Measurements from ENCODE around the gene LARGE2. TPM values are rescaled to one million over a fixed set of nuclear protein-coding genes. Genes with fewer than 3 reads are reported as not detected.

Gene LARGE2
- total RNA-seq, 1 donor from 2014 or later = 59.7 TPM

DNA sequence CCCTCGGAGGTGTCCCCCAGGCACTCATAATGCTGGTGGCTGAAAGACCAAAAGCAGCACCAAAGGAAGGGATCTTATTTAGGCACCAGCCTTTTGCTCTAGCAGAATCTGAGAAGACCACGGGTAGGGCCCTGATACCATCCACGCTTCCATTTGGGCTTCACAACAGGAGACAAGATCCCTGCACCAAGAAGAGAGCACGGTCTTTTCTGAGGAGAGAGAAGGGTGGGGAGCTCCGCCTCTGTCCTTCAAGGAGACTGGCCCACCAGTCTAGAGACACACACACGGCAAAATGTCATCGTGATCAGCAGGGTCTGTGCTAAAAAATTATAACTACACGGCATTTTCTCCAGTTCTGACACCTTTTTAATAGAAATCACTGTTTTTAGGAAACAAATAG lies 9.8 kb downstream of the LARGE2 start:
- DNase-seq = no peak
- CTCF ChIA-PET = interaction anchor here (1.1 kb wide), 1 partner anchor 9 kb away, joined by 4 read pairs; no protein-coding TSS in a partner anchor
- intact Hi-C loops (cut with micrococcal nuclease) = loop anchor here (5.0 to 10.0 kb wide), 3 partner anchors 125 to 1365 kb away; partner anchors contain the start of genes ARHGAP1, CD82, SLC35C1 and ZNF408
- H3K27ac Mint-ChIP-seq = peak overlapping the region; percentile 97
- no peaks in the 10 kb centered on the region for H3K9me3 Mint-ChIP-seq
- H3K4me3 Mint-ChIP-seq = peak overlapping the region; percentile 94
- POLR2A ChIA-PET = interaction anchor here (0.9 to 14.9 kb wide), 3 partner anchors 9 to 85 kb away, joined by 3 to 263 read pairs (median 11); partner anchors contain the start of genes CRY2 and PEX16
- H3K4me1 Mint-ChIP-seq = peaks cover 98% of the 10 kb centered on the region
- no peak for ATAC-seq (ENCODE audit: low read depth)
- H3K36me3 Mint-ChIP-seq (ENCODE audit: low read depth) = peaks cover 51% of the 10 kb centered on the region
- TF ChIP-seq, protein P1, sequence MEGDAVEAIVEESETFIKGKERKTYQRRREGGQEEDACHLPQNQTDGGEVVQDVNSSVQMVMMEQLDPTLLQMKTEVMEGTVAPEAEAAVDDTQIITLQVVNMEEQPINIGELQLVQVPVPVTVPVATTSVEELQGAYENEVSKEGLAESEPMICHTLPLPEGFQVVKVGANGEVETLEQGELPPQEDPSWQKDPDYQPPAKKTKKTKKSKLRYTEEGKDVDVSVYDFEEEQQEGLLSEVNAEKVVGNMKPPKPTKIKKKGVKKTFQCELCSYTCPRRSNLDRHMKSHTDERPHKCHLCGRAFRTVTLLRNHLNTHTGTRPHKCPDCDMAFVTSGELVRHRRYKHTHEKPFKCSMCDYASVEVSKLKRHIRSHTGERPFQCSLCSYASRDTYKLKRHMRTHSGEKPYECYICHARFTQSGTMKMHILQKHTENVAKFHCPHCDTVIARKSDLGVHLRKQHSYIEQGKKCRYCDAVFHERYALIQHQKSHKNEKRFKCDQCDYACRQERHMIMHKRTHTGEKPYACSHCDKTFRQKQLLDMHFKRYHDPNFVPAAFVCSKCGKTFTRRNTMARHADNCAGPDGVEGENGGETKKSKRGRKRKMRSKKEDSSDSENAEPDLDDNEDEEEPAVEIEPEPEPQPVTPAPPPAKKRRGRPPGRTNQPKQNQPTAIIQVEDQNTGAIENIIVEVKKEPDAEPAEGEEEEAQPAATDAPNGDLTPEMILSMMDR (IDR thresholded peaks at IDR 0.05) = no peak
- H3K27me3 Mint-ChIP-seq = no peaks in the 10 kb centered on the region

DNA sequence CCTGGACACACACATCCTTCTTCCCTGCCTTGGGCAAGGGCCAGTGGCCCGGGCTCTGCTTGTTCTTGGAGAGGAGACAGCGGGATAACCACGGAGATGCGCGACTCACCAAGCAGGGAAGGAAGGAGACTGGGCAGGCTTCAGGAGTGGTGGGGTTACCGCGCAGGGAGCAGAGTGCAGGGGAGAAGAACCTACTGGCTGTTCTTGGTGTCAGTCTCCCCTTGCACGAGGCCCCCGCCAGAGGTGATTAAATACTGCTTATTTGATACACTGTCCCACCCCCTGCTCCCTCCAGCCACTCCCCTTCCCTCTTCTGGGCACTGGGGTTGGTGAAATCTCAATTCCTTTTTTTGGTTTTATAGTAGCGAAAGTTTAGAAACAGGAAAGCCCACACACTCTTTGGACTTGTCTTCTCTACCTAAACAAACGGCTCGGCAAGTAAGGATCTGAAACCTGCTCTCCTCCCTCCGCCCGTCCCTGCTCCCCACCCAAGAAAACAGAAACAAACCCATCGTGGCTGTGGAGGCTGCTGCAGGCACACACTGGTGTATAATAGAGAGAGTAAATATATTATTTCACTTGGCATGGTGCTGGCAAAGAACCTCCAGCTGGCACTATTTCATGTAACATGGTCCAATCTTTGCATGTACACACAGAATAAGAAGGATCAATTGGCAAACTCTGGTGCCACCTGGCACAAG lies 10.8 kb downstream of the LARGE2 start:
- H3K36me3 Mint-ChIP-seq (ENCODE audit: low read depth) = peaks cover 40% of the 10 kb centered on the region
- H3K4me3 Mint-ChIP-seq = peak overlapping the region; percentile 94
- ChIA-PET CTCF (interaction anchor here (1.4 kb wide), 1 partner anchor 32 kb away, joined by 8 read pairs; no protein-coding TSS in a partner anchor), POLR2A (interaction anchor here (0.6 to 14.9 kb wide), 4 partner anchors 10 to 183 kb away, joined by 3 to 263 read pairs (median 8); partner anchors contain the start of genes CRY2 and PEX16)
- H3K27ac Mint-ChIP-seq = peak overlapping the region; percentile 97
- TF ChIP-seq, protein P1 (IDR thresholded peaks at IDR 0.05) = no peak
- H3K27me3 Mint-ChIP-seq = no peaks in the 10 kb centered on the region
- intact Hi-C loops (cut with micrococcal nuclease) = loop anchor here (1.0 to 10.0 kb wide), 4 partner anchors 10 to 1366 kb away; partner anchors contain the start of genes ARHGAP1, CD82, SLC35C1 and ZNF408
- H3K9me3 Mint-ChIP-seq = no peaks in the 10 kb centered on the region
- DNase-seq (peak; percentile 63), ATAC-seq (ENCODE audit: low read depth) (peak; percentile 59)
- H3K4me1 Mint-ChIP-seq = peaks cover 97% of the 10 kb centered on the region

DNA sequence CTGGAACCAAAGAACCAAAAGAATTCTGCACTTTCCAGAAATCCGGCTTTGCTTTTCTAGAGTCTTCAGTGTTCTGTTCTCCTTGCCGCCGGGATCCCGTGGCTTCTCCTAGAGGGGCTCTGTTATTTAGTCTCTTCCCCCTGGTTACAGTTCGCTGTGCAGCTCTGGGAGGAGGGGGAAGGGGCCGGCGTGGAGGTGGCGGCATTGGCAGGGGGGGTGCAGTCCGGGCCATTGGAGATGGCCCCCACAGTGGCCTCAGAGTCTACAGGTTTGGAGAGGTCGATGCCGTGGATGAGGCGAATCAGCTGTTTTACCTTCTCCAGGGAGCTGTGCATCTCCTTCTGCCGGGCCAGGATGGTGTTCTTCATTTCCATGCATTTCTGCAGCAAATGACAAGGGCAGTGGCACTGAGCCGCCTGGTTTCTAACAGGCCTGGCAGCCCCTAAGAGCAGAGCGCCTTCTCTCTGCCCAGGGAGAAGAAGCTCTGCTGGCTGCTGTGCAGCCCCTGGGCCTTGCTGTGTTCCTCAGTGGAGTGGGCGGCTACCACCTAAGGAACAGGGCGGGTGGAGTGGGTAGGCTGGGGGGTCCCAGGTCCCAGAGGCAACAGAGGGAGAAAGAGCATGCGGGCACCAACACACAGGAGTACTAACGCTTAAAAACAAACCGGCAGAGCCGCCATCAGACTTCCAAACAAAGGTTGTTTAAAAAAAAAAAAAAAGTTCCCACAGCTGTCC lies 11.6 kb downstream of the LARGE2 start:
- Mint-ChIP-seq H3K9me3 (no peaks in the 10 kb centered on the region), H3K4me1 (peaks cover 97% of the 10 kb centered on the region), H3K36me3 (ENCODE audit: low read depth) (peaks cover 36% of the 10 kb centered on the region), H3K27ac (peak overlapping the region; percentile 97), H3K27me3 (no peaks in the 10 kb centered on the region), H3K4me3 (peak overlapping the region; percentile 94)
- intact Hi-C loops (cut with micrococcal nuclease) = loop anchor here (1.0 to 10.0 kb wide), 4 partner anchors 11 to 1367 kb away; partner anchors contain the start of genes ARHGAP1, CD82, SLC35C1 and ZNF408
- ATAC-seq (ENCODE audit: low read depth) (no peak), DNase-seq (no peak)
- ChIA-PET CTCF (interaction anchor here (1.0 to 2.5 kb wide), 3 partner anchors 10 to 73 kb away, joined by 3 to 12 read pairs (median 8); no protein-coding TSS in a partner anchor), POLR2A (interaction anchor here (2.1 to 14.9 kb wide), 3 partner anchors 11 to 87 kb away, joined by 11 to 263 read pairs (median 22); partner anchors contain the start of genes CRY2 and PEX16)
- TF ChIP-seq, protein P1 (IDR thresholded peaks at IDR 0.05) = no peak

DNA sequence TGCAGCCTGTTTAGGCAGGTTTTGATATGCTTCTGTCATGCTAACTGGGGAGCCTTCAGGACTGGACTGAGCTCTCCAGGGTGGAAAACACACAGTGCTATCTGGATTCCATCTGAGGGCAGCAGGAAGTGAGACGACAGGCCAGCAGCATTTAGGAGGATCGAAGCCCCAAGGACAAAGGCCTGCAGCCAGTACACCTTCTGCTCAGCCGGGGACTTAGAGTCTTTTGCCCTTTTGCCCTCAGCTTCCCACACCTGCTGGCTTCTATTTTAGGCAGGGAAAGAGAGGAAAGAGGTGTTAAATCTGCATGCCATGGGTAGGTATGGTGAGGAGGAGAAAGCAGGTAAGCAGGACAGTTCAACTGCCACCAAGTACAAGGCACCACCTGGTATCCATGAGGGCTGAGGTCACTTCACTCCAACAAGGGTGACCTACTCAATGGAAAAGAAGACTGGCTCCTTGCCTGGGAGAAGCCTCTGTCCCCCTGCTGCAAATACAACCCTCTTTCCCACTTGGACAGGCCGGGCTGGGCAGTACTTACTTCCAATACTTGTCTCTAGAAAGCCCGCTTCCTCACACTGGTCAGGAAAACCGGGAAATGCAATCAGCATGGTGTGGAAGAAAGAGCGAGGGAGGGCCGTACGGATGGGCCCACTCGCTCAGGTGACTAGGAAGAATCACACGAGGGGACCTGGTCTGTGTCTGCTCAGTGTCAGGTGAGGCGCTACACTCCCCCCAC lies 12.3 kb downstream of the LARGE2 start:
- CTCF ChIA-PET = interaction anchor here (1.0 to 2.5 kb wide), 5 partner anchors 11 to 72 kb away, joined by 3 to 13 read pairs (median 8); no protein-coding TSS in a partner anchor
- Mint-ChIP-seq H3K4me3 (peak overlapping the region; percentile 60), H3K27me3 (no peaks in the 10 kb centered on the region), H3K4me1 (peaks cover 98% of the 10 kb centered on the region), H3K9me3 (no peaks in the 10 kb centered on the region), H3K27ac (peak overlapping the region; percentile 97), H3K36me3 (ENCODE audit: low read depth) (peaks cover 36% of the 10 kb centered on the region)
- TF ChIP-seq, protein P1 (IDR thresholded peaks at IDR 0.05) = no peak
- intact Hi-C loops (cut with micrococcal nuclease) = loop anchor here (1.0 to 10.0 kb wide), 4 partner anchors 87 to 1367 kb away; partner anchors contain the start of genes ARHGAP1, CD82, CRY2 and SLC35C1
- POLR2A ChIA-PET = interaction anchor here (0.7 to 14.9 kb wide), 6 partner anchors 9 to 1104 kb away, joined by 4 to 263 read pairs (median 18); partner anchors contain the start of genes CRY2 and PEX16
- DNase-seq (no peak), ATAC-seq (ENCODE audit: low read depth) (no peak)

Data from activated B cell treated with CpG ODN at 0.5 μM for 24 hours (primary cell).